SK-N-SH (cell line): ENCODE data around the gene SLC17A6. TPM values are rescaled to one million over a fixed set of nuclear protein-coding genes. Genes with fewer than 3 reads are reported as not detected.

Experiments
- CTCF ChIA-PET: fragments of 300-600, 350-600 bp; formaldehyde crosslinking; extraction: SDS; loops from one replicate; lab custom pipeline; 2021; lab: Yijun Ruan, JAX
- POLR2A ChIA-PET: fragments of 350-600 bp; sonication (Branson Sonifier 250); formaldehyde crosslinking; extraction: SDS; loops from one replicate; lab custom pipeline; 2020; ENCODE audit warnings: antibody characterized with exemption, inconsistent platforms; lab: Yijun Ruan, JAX
- DNase-seq: peaks from one replicate; pipeline ENCODE4 v3.0.0; 2012
- H2AFZ ChIP-seq: fragments of 200-600 bp; sonication (generic); 2 replicates; pipeline ENCODE4 v1.8.1; 2016; ENCODE audit warnings: antibody characterized with exemption, mild to moderate bottlenecking, low read depth
- H3F3A ChIP-seq: fragments of 200-600 bp; sonication (generic); replicated peaks from 2 replicates; pipeline ENCODE3; 2016; ENCODE audit warnings: antibody characterized with exemption, mild to moderate bottlenecking; ENCODE audit not compliant: insufficient read depth
- H3K27ac ChIP-seq, 2 experiments: fragments of 200-500 bp in 1 of 2; fragments of 200-600 bp in 1 of 2; sonication (Bioruptor generic) in 1 of 2; sonication (generic), shearing (Covaris generic) in 1 of 2; 2 replicates each; pipeline versions ENCODE4 v1.5.1 to v1.6.1; 2014 to 2016; ENCODE audit warnings: low read depth in 2 of 2, inconsistent platforms in 1 of 2, low read length in 1 of 2, mild to moderate bottlenecking in 1 of 2, mixed read lengths in 1 of 2
- H3K27me3 ChIP-seq: fragments of 200-600 bp; sonication (generic), shearing (Covaris generic); 2 replicates; pipeline ENCODE4 v1.6.1; 2016; ENCODE audit warnings: mixed run types; ENCODE audit not compliant: insufficient read depth
- H3K36me3 ChIP-seq, 2 experiments: fragments of 200-500 bp in 1 of 2; fragments of 200-600 bp in 1 of 2; sonication (Bioruptor generic) in 1 of 2; sonication (generic) in 1 of 2; replicated peaks in 1 of 2; 2 replicates each; pipeline versions ENCODE3 to v1.5.1; 2014 to 2016; ENCODE audit warnings: low read length in 1 of 2, mild to moderate bottlenecking in 1 of 2; ENCODE audit not compliant: insufficient read depth in 2 of 2, control insufficient read depth in 1 of 2
- H3K4me1 ChIP-seq, 2 experiments: fragments of 200-500 bp in 1 of 2; fragments of 200-600 bp in 1 of 2; sonication (Bioruptor generic) in 1 of 2; sonication (generic), shearing (Covaris generic) in 1 of 2; 2 replicates each; pipeline versions ENCODE4 v1.5.1 to v1.6.1; 2014 to 2016; ENCODE audit warnings: low read depth in 1 of 2, low read length in 1 of 2, mixed run types in 1 of 2; ENCODE audit not compliant: insufficient read depth in 2 of 2, control insufficient read depth in 1 of 2
- H3K4me2 ChIP-seq: fragments of 200-600 bp; sonication (generic), shearing (Covaris generic); 2 replicates; pipeline ENCODE4 v1.6.1; 2017; ENCODE audit warnings: mixed run types
- H3K4me3 ChIP-seq, 2 experiments: fragments of 200-500 bp in 1 of 2; fragments of 200-600 bp in 1 of 2; sonication (Bioruptor generic) in 1 of 2; sonication (generic), shearing (Covaris generic) in 1 of 2; 2 replicates each; pipeline versions ENCODE4 v1.5.1 to v1.8.1; 2014 to 2016; ENCODE audit warnings: low read depth in 2 of 2, inconsistent platforms in 1 of 2, low read length in 1 of 2, mild to moderate bottlenecking in 1 of 2, mixed read lengths in 1 of 2, moderate library complexity in 1 of 2
- H3K79me2 ChIP-seq: fragments of 200-600 bp; sonication (generic); 2 replicates; pipeline ENCODE4 v1.8.1; 2017; ENCODE audit warnings: mild to moderate bottlenecking; ENCODE audit not compliant: insufficient read depth
- H3K9ac ChIP-seq: fragments of 200-600 bp; sonication (generic); 2 replicates; pipeline ENCODE4 v1.6.1; 2017; ENCODE audit warnings: mixed run types
- H3K9me2 ChIP-seq: fragments of 200-600 bp; sonication (generic); 2 replicates; pipeline ENCODE4 v1.6.1; 2017; ENCODE audit warnings: mixed run types
- H3K9me3 ChIP-seq: fragments of 200-600 bp; sonication (generic); 2 replicates; pipeline ENCODE4 v1.6.1; 2017; ENCODE audit warnings: mixed run types, mild to moderate bottlenecking, moderate library complexity
- H4K20me1 ChIP-seq: fragments of 200-600 bp; sonication (generic); 2 replicates; pipeline ENCODE4 v1.6.1; 2017; ENCODE audit warnings: mild to moderate bottlenecking, mixed run types; ENCODE audit not compliant: insufficient read depth
- CHD2 ChIP-seq: fragments of 150-350 bp; IDR thresholded peaks from 2 replicates; pipeline ENCODE4 v1.6.1; 2018; ENCODE audit warnings: low read length; ENCODE audit not compliant: partially characterized antibody
- EP300 ChIP-seq, 2 experiments: IDR thresholded peaks; 2 replicates each; pipeline versions ENCODE4 v1.4.0 to v1.6.1; 2012; ENCODE audit warnings: borderline replicate concordance in 1 of 2, low read depth in 1 of 2, low read length in 1 of 2
- GATA2 ChIP-seq: sonication (generic); formaldehyde crosslinking; IDR thresholded peaks from 2 replicates; pipeline ENCODE4 v1.5.0; 2020; ENCODE audit warnings: mild to moderate bottlenecking, missing genetic modification reagents
- JUND ChIP-seq: IDR thresholded peaks from 2 replicates; pipeline ENCODE4 v1.4.0; 2012
- MEF2A ChIP-seq: IDR thresholded peaks from 2 replicates; pipeline ENCODE4 v1.4.0; 2012; ENCODE audit warnings: low read depth, borderline replicate concordance
- MXI1 ChIP-seq: IDR thresholded peaks from 2 replicates; pipeline ENCODE4 v1.6.1; 2012; ENCODE audit warnings: mild to moderate bottlenecking, low read depth, low read length, improper control_type of control experiment
- NFIC ChIP-seq: IDR thresholded peaks from 2 replicates; pipeline ENCODE4 v1.4.0; 2012; ENCODE audit warnings: borderline replicate concordance
- RAD21 ChIP-seq: IDR thresholded peaks from 2 replicates; pipeline ENCODE4 v1.6.1; 2012; ENCODE audit warnings: mild to moderate bottlenecking, low read length
- RFX5 ChIP-seq: IDR thresholded peaks from 2 replicates; pipeline ENCODE4 v1.6.1; 2012; ENCODE audit warnings: mild to moderate bottlenecking, improper control_type of control experiment, low read length
- RXRA ChIP-seq: IDR thresholded peaks from 2 replicates; pipeline ENCODE4 v1.4.0; 2012; ENCODE audit warnings: low read depth, mild to moderate bottlenecking, borderline replicate concordance
- SIN3A ChIP-seq: IDR thresholded peaks from 2 replicates; pipeline ENCODE4 v1.6.1; 2012; ENCODE audit warnings: low read depth, mild to moderate bottlenecking, low read length, moderate library complexity, borderline replicate concordance
- SMC3 ChIP-seq: IDR thresholded peaks from 2 replicates; pipeline ENCODE4 v1.6.1; 2012; ENCODE audit warnings: low read depth, low read length, improper control_type of control experiment
- TAF1 ChIP-seq: IDR thresholded peaks from 2 replicates; pipeline ENCODE4 v1.6.1; 2012; ENCODE audit warnings: low read depth, mild to moderate bottlenecking, low read length, moderate library complexity, borderline replicate concordance
- TCF12 ChIP-seq: IDR thresholded peaks from 2 replicates; pipeline ENCODE4 v1.4.0; 2012
- TEAD4 ChIP-seq: IDR thresholded peaks from 2 replicates; pipeline ENCODE4 v1.4.0; 2012; ENCODE audit warnings: mild to moderate bottlenecking, borderline replicate concordance; ENCODE audit not compliant: insufficient read depth
- WGBS: methylation state at CpG from one replicate; pipeline ENCODE4 v1.1.6; 2017; ENCODE audit warnings: low lambda C conversion rate; 5-methylcytosine and 5-hydroxymethylcytosine counted together
- polyA plus RNA-seq, 3 experiments: library from polyadenylated mRNA; depleted of rRNA; stranded (reverse); fragments of >200 nt; gene quantifications; 2 replicates each; pipeline ENCODE4 v1.2.3, GENCODE V29; 2012
- TF ChIP-seq, protein P1 (sequence below): IDR thresholded peaks from 2 replicates; pipeline ENCODE4; 2012
- TF ChIP-seq, protein P2 (sequence below): IDR thresholded peaks from 2 replicates; pipeline ENCODE4 v1.4.0; 2012; ENCODE audit warnings: low read depth, borderline replicate concordance
- TF ChIP-seq, protein P3 (sequence below): fragments of 150-350 bp; IDR thresholded peaks from 2 replicates; pipeline ENCODE4 v1.6.1; 2016; ENCODE audit warnings: mild to moderate bottlenecking, low read depth, low read length
- TF ChIP-seq, protein P4 (sequence below): IDR thresholded peaks from 2 replicates; pipeline ENCODE4 v1.6.1; 2012; ENCODE audit warnings: mild to moderate bottlenecking, low read depth, low read length, moderate library complexity

SLC17A6 gene
- polyA plus RNA-seq, 1 of the 3 experiments (the other 2 are of a cell fraction) = not detected

DNA sequence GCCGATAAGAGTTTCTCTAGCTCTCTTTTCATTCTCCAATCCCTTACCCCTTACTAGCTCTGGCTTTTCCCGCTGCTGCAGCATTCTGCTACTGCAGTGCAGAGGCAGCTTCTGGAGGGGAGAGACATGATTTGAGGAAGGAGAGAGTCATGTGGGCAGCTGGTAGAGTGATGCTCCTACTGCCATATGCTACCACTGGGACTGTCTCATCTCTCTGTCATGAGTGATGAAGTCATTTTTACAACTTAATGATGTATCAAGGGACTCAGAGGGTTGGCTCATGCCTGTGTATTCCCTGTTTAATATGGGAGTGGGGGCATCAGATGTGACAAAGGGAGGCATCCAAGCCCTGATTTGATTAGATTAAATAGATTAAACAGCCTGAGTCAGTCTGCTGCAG lies 11.3 kb downstream of the SLC17A6 start:
- Histone ChIP-seq H3K9me2 (no peaks in the 10 kb centered on the region), H3K27me3 (no peaks in the 10 kb centered on the region), H3K9ac (no peak overlapping the region), H3K4me1 (peaks cover 0 to 8% of the 10 kb centered on the region in 2 experiments; a peak in 2 of 4 replicates), H3K4me2 (no peak overlapping the region), H2AFZ (no peak overlapping the region), H3F3A (no peaks in the 10 kb centered on the region), H3K36me3 (no peaks in the 10 kb centered on the region), H3K27ac (no peak overlapping the region), H3K4me3 (no peak overlapping the region), H4K20me1 (no peaks in the 10 kb centered on the region), H3K9me3 (no peaks in the 10 kb centered on the region), H3K79me2 (no peaks in the 10 kb centered on the region)
- ChIA-PET CTCF (interaction anchor here (1.0 to 2.6 kb wide), 4 partner anchors 9 to 438 kb away, joined by 3 to 7 read pairs (median 4); no protein-coding TSS in a partner anchor), POLR2A (no interaction called here)
- DNase-seq = peak; percentile 39
- TF ChIP-seq CHD2 (no peak), MXI1 (no peak), SIN3A (no peak), RAD21 (no peak), MEF2A (no peak), NFIC (no peak), GATA2 (CRISPR knock-in tag) (no peak), SMC3 (no peak), RXRA (no peak), JUND (no peak), TEAD4 (no peak), RFX5 (no peak), EP300 (IDR thresholded peaks at IDR 0.05; ENCODE audit: borderline replicate concordance in 1 of 2, low read depth in 1 of 2, low read length in 1 of 2) (no peak), TCF12 (no peak), TAF1 (no peak)
- TF ChIP-seq, protein P1, sequence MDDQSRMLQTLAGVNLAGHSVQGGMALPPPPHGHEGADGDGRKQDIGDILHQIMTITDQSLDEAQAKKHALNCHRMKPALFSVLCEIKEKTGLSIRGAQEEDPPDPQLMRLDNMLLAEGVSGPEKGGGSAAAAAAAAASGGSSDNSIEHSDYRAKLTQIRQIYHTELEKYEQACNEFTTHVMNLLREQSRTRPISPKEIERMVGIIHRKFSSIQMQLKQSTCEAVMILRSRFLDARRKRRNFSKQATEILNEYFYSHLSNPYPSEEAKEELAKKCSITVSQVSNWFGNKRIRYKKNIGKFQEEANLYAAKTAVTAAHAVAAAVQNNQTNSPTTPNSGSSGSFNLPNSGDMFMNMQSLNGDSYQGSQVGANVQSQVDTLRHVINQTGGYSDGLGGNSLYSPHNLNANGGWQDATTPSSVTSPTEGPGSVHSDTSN = no peak
- TF ChIP-seq, protein P2, sequence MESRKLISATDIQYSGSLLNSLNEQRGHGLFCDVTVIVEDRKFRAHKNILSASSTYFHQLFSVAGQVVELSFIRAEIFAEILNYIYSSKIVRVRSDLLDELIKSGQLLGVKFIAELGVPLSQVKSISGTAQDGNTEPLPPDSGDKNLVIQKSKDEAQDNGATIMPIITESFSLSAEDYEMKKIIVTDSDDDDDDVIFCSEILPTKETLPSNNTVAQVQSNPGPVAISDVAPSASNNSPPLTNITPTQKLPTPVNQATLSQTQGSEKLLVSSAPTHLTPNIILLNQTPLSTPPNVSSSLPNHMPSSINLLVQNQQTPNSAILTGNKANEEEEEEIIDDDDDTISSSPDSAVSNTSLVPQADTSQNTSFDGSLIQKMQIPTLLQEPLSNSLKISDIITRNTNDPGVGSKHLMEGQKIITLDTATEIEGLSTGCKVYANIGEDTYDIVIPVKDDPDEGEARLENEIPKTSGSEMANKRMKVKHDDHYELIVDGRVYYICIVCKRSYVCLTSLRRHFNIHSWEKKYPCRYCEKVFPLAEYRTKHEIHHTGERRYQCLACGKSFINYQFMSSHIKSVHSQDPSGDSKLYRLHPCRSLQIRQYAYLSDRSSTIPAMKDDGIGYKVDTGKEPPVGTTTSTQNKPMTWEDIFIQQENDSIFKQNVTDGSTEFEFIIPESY = no peak
- TF ChIP-seq, protein P3, sequence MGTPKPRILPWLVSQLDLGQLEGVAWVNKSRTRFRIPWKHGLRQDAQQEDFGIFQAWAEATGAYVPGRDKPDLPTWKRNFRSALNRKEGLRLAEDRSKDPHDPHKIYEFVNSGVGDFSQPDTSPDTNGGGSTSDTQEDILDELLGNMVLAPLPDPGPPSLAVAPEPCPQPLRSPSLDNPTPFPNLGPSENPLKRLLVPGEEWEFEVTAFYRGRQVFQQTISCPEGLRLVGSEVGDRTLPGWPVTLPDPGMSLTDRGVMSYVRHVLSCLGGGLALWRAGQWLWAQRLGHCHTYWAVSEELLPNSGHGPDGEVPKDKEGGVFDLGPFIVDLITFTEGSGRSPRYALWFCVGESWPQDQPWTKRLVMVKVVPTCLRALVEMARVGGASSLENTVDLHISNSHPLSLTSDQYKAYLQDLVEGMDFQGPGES = no peak
- TF ChIP-seq, protein P4, sequence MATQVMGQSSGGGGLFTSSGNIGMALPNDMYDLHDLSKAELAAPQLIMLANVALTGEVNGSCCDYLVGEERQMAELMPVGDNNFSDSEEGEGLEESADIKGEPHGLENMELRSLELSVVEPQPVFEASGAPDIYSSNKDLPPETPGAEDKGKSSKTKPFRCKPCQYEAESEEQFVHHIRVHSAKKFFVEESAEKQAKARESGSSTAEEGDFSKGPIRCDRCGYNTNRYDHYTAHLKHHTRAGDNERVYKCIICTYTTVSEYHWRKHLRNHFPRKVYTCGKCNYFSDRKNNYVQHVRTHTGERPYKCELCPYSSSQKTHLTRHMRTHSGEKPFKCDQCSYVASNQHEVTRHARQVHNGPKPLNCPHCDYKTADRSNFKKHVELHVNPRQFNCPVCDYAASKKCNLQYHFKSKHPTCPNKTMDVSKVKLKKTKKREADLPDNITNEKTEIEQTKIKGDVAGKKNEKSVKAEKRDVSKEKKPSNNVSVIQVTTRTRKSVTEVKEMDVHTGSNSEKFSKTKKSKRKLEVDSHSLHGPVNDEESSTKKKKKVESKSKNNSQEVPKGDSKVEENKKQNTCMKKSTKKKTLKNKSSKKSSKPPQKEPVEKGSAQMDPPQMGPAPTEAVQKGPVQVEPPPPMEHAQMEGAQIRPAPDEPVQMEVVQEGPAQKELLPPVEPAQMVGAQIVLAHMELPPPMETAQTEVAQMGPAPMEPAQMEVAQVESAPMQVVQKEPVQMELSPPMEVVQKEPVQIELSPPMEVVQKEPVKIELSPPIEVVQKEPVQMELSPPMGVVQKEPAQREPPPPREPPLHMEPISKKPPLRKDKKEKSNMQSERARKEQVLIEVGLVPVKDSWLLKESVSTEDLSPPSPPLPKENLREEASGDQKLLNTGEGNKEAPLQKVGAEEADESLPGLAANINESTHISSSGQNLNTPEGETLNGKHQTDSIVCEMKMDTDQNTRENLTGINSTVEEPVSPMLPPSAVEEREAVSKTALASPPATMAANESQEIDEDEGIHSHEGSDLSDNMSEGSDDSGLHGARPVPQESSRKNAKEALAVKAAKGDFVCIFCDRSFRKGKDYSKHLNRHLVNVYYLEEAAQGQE = no peak
- WGBS = 60% methylated on average over 2 of the region's 2 CpGs
